ENCODE data around the gene TRIP6. TPM values are rescaled to one million over a fixed set of nuclear protein-coding genes. Genes with fewer than 3 reads are reported as not detected.

Gene TRIP6
- total and polyA plus RNA-seq, 2 experiments from 2014 or later, result 50.2 to 60.1 TPM

DNA sequence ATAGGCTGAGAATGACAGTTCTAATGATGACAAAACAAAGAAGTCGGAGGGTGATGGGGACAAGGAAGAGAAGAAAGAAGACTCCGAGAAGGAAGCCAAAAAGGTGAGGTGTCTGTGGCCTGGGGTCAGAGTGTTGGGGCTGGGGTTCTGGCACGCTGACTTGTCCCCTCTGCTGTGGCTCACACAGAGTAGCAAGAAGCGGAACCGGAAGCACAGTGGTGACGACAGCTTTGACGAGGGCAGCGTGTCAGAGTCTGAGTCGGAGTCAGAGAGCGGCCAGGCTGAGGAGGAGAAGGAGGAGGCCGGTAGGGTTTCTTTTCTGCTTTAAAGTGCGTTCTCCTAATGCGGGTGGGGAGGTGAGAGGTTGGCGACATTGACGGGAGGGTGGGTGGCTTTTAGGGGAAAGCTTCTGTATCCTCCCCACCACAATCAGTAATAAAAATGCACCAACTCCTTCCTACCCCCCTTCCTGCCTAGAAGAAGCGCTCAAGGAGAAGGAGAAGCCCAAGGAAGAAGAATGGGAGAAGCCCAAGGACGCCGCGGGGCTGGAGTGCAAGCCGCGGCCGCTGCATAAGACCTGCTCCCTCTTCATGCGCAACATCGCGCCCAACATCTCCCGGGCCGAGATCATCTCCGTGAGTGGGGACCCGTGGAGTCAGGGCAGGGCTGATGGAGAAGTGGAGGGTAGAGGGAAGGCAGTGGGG is 17.7 kb downstream of the TRIP6 start:
- TF ChIP-seq, protein P1, sequence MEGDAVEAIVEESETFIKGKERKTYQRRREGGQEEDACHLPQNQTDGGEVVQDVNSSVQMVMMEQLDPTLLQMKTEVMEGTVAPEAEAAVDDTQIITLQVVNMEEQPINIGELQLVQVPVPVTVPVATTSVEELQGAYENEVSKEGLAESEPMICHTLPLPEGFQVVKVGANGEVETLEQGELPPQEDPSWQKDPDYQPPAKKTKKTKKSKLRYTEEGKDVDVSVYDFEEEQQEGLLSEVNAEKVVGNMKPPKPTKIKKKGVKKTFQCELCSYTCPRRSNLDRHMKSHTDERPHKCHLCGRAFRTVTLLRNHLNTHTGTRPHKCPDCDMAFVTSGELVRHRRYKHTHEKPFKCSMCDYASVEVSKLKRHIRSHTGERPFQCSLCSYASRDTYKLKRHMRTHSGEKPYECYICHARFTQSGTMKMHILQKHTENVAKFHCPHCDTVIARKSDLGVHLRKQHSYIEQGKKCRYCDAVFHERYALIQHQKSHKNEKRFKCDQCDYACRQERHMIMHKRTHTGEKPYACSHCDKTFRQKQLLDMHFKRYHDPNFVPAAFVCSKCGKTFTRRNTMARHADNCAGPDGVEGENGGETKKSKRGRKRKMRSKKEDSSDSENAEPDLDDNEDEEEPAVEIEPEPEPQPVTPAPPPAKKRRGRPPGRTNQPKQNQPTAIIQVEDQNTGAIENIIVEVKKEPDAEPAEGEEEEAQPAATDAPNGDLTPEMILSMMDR (IDR thresholded peaks at IDR 0.05; ENCODE audit: low read depth, low read length), result no peak
- H3K9me3 ChIP-seq (ENCODE audit: low read depth), result no peaks in the 10 kb centered on the region
- DNase-seq (ENCODE audit: low read depth in 1 of 2, low spot score in 1 of 2), result no peak
- H3K27ac ChIP-seq, result peak overlapping the region; percentile 33
- peaks cover 62% of the 10 kb centered on the region for H3K36me3 ChIP-seq
- peaks cover 15% of the 10 kb centered on the region for H3K4me1 ChIP-seq (ENCODE audit: low read depth)
- H3K4me3 ChIP-seq, result no peak overlapping the region
- no peaks in the 10 kb centered on the region for H3K27me3 ChIP-seq

DNA sequence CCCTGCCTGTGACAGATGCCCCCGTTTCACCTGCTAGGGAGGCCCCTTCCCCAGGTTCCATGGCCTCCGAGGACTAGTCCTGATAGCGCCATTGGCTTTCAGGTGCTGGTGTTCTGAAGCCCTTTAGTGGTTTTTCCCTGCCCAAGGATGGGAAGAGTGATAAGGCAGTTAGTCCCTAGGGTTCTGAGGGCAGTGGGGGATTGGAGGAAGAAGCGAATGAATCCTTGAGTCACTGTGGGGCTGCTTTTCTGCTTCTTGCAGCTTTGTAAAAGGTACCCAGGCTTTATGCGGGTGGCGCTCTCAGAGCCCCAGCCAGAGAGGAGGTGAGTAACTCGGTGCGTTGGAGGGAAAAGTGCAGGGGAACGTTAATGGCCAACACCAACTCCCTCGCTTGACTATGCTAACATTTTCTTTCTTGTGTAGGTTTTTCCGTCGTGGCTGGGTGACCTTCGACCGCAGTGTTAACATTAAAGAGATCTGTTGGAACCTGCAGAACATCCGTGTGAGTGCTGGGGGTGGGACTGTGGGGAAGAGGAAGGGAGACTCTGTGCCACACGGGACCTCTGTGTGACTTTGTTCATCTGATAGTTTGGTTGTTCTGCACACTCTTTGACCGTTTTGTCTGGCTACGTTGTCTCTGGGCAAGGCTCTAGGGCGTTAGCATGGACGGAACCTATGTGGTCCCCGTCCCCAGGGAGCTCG is 18.4 kb downstream of the TRIP6 start:
- Histone ChIP-seq H3K9me3 (ENCODE audit: low read depth) (no peaks in the 10 kb centered on the region), H3K36me3 (peaks cover 62% of the 10 kb centered on the region), H3K4me3 (no peak overlapping the region), H3K27ac (peak overlapping the region; percentile 33), H3K27me3 (no peaks in the 10 kb centered on the region), H3K4me1 (ENCODE audit: low read depth) (peaks cover 16% of the 10 kb centered on the region)
- no peak for DNase-seq (ENCODE audit: low read depth in 1 of 2, low spot score in 1 of 2)
- TF ChIP-seq, protein P1 (IDR thresholded peaks at IDR 0.05; ENCODE audit: low read depth, low read length), result no peak

DNA sequence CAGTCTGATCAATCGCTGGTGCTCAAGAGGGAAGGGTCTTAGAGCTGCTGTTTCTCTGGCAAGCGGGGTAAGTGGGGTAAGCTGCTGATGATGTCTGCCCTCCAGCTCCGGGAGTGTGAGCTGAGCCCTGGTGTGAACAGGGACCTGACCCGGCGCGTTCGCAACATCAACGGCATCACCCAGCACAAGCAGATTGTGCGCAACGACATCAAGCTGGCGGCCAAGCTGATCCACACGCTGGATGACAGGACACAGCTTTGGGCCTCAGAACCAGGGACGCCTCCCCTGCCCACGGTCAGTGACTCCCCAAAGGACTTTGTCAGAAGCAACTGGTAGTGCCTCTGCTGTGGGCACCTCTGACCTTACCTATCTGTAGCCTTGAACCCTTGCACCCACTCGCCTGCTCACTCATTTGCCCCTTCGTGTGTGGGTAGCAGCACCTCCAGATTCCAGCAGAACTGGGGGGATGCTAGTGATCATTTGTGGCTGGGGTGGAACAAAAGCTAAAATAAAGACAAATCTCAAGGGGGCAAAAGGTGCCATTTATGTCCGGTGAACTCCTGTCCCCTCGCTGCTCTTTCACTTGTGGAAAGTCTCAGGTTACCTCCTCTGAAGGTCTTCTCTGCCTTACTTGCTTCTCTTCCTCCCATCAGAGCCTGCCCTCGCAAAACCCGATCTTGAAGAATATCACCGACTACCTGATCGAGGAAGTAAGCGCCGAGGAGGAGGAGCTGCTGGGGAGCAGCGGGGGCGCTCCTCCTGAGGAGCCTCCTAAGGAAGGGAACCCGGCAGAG is 19.2 kb downstream of the TRIP6 start:
- no peak overlapping the region for H3K4me3 ChIP-seq
- H3K36me3 ChIP-seq, result peaks cover 61% of the 10 kb centered on the region
- TF ChIP-seq, protein P1 (IDR thresholded peaks at IDR 0.05; ENCODE audit: low read depth, low read length), result no peak
- no peaks in the 10 kb centered on the region for H3K27me3 ChIP-seq
- H3K9me3 ChIP-seq (ENCODE audit: low read depth), result no peaks in the 10 kb centered on the region
- peaks cover 22% of the 10 kb centered on the region for H3K4me1 ChIP-seq (ENCODE audit: low read depth)
- H3K27ac ChIP-seq, result no peak overlapping the region
- no peak for DNase-seq (ENCODE audit: low read depth in 1 of 2, low spot score in 1 of 2)

- peak overlapping the region; percentile 2 for H3K27ac ChIP-seq
- DNase-seq (ENCODE audit: low read depth in 1 of 2, low spot score in 1 of 2), result no peak
- no peak overlapping the region for H3K4me3 ChIP-seq
- TF ChIP-seq, protein P1 (IDR thresholded peaks at IDR 0.05; ENCODE audit: low read depth, low read length), result no peak
- peaks cover 22% of the 10 kb centered on the region for H3K4me1 ChIP-seq (ENCODE audit: low read depth)
- H3K27me3 ChIP-seq, result no peaks in the 10 kb centered on the region
- H3K9me3 ChIP-seq (ENCODE audit: low read depth), result no peaks in the 10 kb centered on the region
- H3K36me3 ChIP-seq, result peaks cover 55% of the 10 kb centered on the region
Measured at GRCh38 chr7:100886936-100887515, 19.8 kb downstream of the TRIP6 start.

- Histone ChIP-seq H3K27me3 (no peaks in the 10 kb centered on the region), H3K9me3 (ENCODE audit: low read depth) (no peaks in the 10 kb centered on the region), H3K36me3 (peaks cover 48% of the 10 kb centered on the region), H3K4me1 (ENCODE audit: low read depth) (peaks cover 22% of the 10 kb centered on the region), H3K27ac (peak overlapping the region; percentile 2), H3K4me3 (no peak overlapping the region)
- no peak for DNase-seq (ENCODE audit: low read depth in 1 of 2, low spot score in 1 of 2)
- TF ChIP-seq, protein P1 (IDR thresholded peaks at IDR 0.05; ENCODE audit: low read depth, low read length), result no peak
Measured at GRCh38 chr7:100887516-100888290, 20.5 kb downstream of the TRIP6 start.

All from cardiac muscle cell (in vitro differentiated cells and primary cell).